NCI-H1092 treated with DMSO at 0.1 percent for 48 hours (cell line): Measurements from ENCODE around the gene ARHGEF37.
"Not testable (repeated sequence)": the region's sequence is repeated elsewhere in the genome, so short reads cannot be mapped to it uniquely, and the experiment has no call there.

Experiments used
- DNase-seq: peaks from one replicate; lab custom pipeline; 2025; lab: John Stamatoyannopoulos, UW

The ARHGEF37 gene

DNA sequence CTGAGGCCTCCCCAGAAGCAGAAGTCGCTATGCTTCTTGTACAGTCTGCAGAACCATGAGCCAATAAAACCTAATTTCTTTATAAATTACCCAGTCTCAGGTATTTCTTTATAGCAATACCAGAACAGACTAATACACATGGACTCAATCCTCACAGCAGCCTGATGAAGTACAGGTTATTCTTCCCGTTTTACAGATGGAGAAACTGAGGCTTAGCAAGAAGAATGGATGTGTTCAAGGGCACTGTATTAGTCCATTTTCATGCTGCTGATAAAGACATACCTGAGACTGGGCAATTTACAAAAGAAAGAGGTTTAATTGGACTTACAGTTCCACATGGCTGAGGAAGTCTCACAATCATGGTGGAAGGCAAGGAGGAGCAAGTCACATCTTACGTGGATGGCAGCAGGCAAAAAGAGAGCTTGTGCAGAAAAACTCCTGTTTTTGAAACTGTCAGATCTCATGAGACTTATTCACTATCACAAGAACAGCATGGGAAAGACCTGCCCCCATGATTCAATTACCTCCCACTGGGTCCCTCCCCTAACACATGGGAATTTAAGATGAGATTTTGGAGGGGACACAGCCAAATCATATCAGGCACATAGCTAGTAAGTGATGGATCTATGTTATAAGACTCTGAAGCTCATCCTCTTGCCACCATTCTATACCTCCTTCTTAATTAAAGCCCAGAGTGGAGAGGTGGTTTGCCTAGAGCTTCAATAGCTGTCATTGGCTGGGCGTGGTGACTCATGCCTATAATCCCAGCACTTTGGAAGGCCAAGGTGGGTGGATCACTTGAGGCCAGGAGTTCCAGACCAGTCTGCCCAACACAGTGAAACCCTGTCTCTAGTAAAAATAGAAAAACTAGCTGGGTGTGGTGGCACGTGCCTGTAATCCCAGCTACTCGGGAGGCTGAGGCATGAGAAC is 67.4 kb downstream of the ARHGEF37 start:
- DNase-seq: not testable (repeated sequence)

DNA sequence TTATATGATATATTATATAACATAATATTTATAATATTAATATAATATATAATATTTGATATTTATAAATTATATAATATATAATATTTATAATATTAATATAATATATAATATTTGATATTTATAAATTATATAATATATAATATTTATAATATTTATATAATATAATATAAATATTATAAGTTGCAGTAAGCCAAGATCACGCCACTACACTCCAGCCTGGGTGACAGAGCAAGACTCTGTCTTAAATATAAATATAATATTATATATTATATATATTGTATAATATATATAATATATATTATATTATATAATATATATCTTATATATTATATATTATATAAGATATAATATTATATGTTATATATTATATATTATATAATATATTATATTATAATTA is 68.4 kb downstream of the ARHGEF37 start:
- DNase-seq: not testable (repeated sequence)

DNA sequence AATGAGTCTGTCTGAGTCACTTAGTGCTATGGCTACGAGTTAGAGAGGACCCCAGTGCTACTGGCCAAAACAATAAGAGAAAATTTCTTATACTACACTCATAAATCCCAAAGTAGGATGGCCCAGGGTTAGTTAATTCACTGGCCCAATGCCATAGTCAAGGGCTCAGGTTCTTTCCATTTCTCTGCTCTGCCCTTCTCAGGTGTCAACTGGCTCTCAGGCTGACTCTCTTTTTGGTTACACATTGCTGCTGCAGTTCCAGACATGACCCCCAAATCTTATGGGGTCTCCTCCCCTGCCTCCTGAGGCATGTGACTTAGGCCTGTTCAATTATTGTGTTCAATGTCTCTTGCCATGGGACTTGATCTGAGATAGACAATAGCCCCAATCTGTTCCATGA is 70.4 kb downstream of the ARHGEF37 start:
- DNase-seq: no peak

DNA sequence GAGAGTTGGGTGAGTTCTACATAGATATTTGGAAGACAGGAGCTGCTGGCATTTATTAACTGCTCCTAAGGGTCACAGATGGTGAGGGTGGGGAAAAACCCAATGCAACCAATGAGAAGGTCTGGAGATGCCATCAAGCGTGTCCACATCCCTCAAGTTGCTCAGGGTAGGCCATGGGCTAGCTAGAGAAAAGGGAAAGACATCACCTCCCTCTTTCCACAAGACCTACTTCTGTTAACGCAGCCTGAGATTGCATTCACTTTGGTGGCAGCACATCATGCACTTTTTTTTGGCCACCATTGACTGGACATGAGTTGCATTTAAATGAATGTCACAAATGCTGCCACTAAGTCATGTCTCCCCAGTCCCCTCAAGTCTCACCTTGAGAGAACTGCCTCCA is 71.4 kb downstream of the ARHGEF37 start:
- DNase-seq: no peak

DNA sequence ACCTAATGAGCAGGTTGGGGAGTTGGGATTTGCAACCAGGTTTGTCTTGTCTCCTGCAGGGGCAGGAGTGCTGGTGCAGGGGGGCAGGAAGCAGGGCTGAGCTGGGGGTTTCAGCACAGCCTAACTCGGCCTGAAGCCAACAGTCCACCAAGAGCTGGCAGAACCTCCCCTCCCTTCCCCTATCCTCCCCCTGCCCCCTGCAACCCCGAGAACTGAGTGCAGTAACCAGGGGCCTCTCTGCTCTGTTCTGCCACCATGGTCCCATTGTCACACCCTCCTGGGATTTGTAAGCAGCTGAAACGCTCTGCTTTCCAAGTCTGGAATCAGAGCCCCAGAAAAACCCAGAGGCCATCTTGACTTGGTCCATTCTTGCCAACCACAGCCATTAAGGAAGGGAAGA is 72.9 kb downstream of the ARHGEF37 start:
- peak; percentile 26 for DNase-seq

DNA sequence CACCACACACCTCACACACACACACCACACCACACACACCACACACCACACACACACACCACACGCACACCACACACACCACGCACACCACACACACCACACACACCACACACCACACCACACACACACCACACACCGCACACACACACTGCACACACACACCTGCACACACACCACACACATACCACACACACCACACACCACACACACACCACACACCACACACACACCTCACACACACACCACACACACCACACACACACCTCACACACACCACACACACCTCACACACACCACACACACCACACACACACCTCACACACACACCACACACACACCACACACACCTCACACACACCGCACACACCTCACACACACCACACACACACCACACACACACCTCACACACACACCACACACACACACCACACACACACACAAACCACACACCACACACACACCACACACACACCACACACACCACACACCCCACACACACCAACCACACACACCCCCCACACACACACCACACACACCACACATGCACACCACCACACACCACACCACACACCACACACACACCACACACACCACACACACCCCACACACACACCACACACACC is 73.7 kb downstream of the ARHGEF37 start:
- DNase-seq: no peak

DNA sequence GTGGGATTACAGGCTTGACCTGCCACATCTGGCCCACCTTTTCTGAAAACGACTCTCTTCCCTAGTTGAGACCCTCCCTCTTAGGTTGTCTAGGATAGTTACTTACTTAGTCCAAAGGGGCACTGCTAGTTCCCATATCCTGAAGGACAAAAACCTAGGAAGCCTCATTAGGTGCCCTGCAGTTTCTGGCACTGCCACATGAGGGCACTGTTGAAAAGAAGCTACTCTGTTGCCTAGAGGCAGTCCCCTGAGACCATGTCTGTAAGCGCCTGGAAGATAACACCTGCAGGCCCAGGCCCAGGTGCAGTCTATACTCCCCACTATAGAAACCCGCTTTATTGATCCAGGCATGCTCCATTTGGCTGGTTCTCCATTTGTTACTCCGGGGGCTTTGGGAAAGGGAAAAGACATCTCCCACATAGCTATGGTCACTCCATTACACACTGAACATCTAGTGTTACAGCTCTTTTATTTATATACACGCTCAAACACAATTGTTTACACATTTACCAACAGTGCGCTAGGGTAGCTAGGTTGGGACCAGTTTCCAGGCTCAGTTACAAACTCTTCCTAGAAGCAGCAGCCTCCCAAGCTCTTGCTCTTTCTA is 75.4 kb downstream of the ARHGEF37 start:
- peak; percentile 25 for DNase-seq

DNA sequence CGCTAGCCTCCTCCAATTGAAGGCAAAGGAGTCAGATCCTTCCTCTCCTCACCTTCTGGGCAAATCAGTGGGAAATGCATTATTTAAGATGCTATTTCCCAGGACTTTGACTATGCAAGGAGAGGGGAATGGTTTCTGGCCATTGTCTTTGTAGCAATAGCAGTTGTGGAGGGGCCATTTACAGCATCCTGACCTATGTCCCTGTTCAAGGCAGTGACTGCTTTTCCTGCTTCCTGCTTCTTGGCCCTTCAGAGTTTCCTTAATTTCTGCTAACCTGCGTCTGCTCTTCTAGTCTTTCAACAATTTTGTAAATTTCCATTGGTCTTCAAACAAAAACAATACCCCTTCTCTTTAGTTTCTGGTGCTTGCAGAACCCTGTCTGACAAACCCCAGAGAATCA is 76.0 kb downstream of the ARHGEF37 start:
- DNase-seq: no peak

DNA sequence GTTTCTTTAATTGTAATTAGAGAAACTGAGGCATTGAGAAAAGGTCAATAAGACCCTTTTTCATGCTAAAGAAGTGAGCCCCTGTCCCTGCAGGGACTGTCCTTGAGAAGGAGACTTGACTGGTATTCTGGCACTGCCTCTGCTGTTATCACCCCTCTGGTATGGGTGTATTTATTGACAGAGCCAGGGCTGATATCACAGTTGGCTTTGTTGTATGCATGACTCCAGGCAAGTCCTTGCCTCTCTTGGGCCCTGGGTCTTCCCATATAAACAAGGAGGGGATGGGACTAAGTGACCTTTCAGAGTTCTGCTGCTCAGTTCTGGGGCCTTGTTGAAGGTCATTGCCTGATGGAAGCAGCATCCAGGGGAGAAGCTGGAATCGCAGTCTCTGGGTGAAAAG is 77.0 kb downstream of the ARHGEF37 start:
- no peak for DNase-seq

DNA sequence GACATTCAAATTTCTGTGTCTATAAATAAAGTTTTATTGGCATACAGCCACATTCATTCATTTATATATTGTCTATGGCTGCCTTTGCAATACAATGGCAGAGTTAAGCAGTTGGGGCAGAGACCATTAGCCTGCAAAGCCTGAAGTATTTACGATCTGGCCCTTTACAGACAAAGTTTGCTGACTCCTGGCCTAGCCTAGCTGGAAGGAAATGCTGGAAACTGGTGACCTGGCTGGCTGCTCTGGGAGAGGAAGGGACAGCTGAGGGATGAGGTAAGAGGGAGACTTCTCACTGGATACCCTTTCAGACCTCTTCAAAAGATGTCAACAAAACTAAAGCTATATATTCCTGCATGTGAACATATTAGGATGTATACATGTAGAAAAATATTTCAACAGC is 82.8 kb downstream of the ARHGEF37 start:
- no peak for DNase-seq

DNA sequence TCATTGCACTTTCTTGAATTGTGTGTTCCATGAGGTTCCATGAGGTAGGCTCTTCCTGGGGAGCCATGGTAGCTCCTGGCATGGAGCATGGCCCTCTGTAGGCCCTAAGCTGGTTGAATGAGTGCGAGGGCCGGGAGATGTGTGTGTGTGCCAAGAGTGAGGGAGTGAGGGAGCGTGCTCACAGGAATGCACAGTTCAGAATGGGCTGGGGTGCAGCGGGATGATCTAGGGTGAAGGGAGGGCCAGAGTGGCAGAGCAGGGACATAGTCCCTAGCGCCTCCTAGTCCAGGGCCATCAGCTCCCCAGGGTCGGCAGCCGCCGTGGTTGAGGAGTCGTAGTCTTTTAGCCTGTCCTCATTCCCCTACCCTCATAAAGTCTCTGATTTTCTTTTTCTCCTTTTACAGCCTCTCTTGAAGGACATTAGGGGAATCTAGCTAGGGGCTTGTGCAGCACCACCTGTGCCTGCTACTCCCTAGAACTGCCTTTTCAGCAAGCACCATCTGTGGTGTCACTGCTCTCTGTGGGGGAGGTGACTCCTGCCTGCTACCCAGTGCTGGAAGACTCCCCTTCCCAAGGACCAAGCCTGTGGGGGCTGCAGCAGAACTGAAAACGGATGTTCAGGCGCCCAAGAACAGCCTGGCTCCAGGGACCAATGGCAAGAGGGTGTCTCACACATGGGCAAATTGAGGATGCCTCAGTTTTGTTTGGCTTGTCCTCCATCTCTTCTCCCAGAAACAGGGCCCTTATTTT is 83.5 kb downstream of the ARHGEF37 start:
- DNase-seq: no peak

DNA sequence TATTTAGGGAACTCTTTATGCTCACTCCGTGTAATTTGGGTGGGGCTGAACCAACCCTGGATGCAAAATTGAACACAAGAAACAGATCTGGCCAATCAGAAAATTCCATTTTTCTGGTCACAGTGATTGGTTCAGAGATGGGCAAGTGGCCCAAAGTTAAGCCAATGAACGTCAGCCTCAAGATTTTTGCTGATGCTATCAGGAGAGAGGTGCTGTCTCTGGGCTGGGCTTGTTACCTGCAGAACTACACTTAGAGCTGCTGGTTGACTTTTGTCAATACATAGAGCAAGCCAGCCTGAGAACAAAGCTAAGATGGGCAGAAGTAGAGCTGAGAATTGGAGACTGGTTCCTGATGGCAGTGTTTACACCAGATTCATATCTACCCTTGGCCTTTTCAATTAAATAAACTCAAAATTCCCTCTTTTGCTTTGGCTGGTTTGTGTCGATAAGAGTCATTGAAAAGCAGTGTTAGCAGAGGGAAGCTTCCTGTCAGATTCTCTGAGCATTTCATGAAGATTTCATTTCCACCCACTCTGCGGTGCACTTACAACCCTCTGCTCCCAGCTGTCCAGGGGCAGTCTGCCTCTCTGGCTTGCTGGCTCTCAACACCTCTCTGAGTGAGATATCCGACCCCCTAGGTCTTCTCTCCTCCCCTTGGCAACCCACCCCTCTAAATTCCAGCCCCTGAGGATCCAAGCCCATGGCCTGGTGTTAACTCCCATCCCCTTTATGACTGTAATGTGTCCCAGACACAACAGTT is 84.3 kb downstream of the ARHGEF37 start:
- DNase-seq: no peak

DNA sequence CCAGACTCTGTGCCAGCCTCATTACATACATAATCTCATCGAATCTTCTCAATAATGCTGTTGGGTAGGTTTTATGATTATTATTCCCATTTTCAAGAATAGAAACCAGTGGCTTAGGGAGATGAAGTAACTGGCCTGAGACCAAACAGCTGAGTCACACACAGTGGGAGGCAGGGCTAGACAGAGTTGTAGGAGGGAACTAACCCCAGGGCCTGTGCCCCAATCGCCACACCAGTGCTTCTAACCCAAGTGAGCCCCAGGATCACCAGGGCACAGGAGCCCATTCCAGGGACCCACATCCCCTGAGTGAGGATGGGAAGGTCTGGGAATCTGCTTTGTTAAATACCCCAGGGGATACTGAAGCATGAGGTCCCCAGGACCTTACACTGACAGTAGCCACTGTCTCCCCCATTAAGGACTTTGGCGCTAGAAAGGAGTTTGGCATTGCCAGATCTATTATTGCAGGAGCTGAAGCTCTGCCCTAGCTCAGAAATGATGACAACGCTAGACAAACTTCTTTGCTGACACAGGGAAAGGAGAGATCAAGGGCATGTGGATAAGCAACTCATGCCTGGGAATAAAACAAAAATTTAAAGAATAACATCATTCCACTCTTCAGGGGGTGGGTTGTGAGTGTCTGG is 85.0 kb downstream of the ARHGEF37 start:
- DNase-seq: no peak

DNA sequence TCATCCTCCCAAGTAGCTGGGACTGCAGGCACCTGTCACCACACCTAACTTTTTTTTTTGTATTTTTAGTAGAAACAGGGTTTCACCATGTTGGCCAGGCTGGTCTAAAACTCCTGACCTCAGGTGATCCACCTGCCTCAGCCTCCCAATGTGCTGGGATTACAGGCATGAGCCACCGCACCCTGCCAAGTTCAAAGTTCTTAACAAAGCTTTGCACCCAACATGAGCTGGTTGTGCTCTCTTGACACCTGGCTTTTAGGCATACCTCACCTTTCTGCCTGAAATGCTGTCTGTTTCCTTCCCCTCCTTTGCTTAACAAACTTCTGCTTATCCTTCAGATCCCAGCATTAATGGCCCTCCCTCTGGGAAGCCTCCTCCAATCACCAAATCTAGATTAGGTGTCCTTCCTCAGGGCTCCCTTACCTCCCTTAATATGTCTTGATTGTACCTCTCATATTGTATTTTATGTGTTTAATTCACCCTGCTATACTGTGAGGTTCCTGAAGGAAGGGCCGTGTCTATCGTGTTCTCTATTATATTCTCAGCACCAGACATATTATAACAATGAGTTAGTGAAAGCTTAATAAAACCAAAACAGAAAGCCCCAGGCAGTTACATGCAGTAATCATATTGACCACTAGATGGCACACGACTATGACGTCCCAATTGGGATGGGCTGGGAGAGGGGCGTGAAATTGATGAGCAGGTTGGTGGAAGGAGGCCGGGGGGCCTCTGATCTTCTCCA is 86.0 kb downstream of the ARHGEF37 start:
- DNase-seq: no peak

DNA sequence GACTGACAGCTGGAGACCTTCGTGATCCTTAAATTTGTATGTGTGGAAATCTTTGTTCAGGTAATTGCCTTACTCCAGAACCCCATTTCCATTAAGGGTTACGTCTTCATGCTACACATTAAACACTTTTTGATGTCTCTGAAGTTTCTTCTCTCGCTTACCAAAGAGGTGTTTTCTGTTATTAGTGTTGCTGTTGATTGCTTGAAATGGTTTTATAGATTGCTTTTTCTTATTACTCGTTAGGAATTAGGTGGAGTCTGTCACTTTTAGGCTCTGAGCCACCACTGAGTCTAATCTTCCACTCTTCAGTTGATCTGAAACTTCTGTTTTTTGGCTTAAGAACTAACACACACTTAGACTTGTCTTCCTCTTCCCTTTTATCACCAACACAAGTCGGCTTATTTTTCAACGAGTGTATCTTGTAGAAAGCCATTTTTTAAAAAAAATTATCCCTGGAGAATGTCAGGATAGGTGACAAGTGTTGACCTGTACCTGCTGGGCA is 86.6 kb downstream of the ARHGEF37 start:
- no peak for DNase-seq

DNA sequence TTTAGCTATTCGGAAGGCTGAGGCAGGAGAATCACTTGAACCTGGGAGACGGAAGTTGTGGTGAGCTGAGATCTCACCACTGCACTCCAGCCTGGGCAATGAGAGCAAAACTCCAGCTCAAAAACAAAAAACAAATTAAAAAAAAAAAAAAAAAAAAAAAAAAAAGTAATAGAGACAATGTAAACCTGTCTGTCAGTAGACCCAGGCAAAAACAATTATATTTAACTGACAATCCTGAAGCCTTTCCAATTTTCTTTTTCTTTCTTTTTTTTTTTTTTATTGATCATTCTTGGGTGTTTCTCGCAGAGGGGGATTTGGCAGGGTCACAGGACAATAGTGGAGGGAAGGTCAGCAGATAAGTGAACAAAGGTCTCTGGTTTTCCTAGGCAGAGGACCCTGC is 88.0 kb downstream of the ARHGEF37 start:
- DNase-seq: not testable (repeated sequence)

DNA sequence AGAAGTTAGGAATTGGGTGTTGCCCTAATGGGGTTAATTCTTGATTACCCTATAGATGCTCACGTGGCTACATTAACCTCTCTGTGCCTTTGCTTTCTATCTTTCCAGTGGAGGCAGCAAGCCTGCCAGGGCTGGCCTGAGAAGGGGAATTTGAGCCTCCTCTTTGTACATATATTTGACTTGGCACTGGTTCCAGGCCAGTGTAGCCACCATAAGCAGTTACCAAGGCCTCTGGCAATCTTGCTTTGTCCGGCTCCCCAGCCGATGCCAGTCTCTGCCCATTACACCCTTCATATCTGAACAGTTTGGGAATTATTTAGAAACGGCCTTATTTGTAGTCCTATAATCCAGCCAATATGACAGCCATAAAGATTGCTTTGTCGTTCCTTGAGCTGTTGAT is 90.2 kb downstream of the ARHGEF37 start:
- peak; percentile 50 for DNase-seq

DNA sequence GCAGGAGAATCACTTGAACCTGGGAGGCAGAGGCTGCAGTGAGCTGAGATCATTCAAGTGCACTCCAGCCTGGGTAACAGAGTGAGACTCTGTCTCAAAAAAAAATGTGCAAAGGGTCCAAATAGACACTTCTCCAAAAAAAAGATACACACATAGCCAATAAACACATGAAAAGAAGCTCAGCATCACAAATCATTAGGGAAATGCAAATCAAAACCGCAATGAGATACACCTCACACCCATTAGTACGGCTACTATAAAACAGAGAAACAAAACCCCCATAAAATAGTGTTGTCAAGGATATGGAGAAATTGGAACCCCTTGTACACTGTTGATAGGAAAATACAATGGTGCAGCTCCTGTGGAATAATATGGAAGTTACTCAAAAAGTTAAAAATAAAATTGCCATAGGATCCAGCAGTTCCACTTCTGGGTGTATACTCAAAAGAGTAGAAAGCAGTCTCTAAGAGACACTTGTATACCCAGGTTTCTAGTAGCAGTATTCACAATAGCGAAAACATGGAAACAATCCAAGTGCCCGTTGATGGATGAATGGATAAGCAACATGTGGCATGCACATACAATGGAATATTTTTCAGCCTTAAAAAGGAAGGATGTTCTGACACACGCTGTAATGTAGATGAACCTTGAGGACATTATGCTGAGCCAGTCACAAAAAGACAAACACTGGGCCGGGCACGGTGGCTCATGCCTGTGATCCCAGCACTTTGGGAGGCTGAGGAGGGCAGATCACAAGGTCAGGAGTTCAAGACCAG is 91.6 kb downstream of the ARHGEF37 start:
- peak; percentile 41 for DNase-seq

DNA sequence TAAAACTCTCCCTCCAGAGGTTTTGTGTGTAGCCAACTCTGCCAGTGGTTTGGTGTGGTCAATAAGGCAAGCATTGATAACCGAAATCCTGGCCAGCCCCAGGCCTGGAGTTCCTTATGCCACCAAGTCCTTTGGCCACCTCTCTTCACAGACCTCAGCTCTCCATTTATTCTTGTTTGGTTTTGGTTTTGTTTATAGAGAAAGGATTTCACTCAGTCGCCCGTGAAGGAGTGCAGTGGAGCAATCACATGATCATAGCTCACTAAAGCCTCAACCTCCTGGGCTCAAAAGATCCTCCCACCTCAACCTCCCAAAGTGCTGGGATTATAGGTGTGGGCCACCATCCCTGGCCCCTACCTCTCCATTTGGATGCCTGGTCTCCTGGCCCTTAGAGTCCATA is 93.4 kb downstream of the ARHGEF37 start:
- no peak for DNase-seq
